ENCODE data around the gene HMGN2. TPM values are rescaled to one million over a fixed set of nuclear protein-coding genes. Genes with fewer than 3 reads are reported as not detected.
"Not testable (repeated sequence)": the region's sequence is repeated elsewhere in the genome, so short reads cannot be mapped to it uniquely, and the experiment has no call there.

The HMGN2 gene
- total RNA-seq, 1 donor from 2014 or later = 362 TPM

DNA sequence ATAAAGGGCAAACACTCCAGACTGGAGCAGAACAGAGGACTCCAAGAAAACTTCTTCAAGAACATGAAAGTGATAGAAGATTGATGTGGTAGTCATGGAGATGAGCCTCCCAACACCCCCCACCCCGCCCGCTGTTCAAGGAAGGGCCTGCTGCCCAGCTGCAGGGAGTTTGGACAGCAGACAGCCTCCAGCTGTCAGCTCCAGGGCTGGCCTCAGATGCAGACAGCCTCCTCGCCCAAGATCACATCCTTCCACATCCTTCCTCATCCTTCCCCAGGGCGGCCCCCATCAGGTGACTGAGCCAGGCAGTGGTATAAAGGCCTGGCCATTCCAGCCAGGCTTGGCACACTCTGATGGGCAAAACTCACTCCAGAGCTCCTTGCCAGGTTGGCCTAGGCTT, 24.6 kb downstream of the HMGN2 start:
- Histone ChIP-seq H3K27me3 (ENCODE audit: control insufficient read depth in 3 of 3, insufficient read depth in 3 of 3, low read length in 3 of 3) (peaks cover 0 to 3% (median 2%) of the 10 kb centered on the region in 3 donors), H3K9ac (ENCODE audit: low read depth in 1 of 3, low read length in 3 of 3) (no peak overlapping the region), H3K4me3 (ENCODE audit: low read length in 3 of 3) (no peak overlapping the region), H3K4me1 (ENCODE audit: control insufficient read depth in 3 of 3, insufficient read depth in 3 of 3, low read length in 3 of 3) (peaks cover 0 to 13% (median 9%) of the 10 kb centered on the region in 3 donors), H3K36me3 (ENCODE audit: control insufficient read depth in 3 of 3, insufficient read depth in 3 of 3, low read length in 3 of 3) (no peaks in the 10 kb centered on the region), H3K27ac (ENCODE audit: low read depth, low read length) (no peak overlapping the region), H3K9me3 (ENCODE audit: control insufficient read depth in 3 of 3, low read length in 3 of 3) (no peaks in the 10 kb centered on the region)

GRCh38 chr1:26498894-26499293, 26.7 kb downstream of the HMGN2 start:
- H3K4me3 ChIP-seq (ENCODE audit: low read length in 3 of 3) = no peak overlapping the region
- no peaks in the 10 kb centered on the region for H3K9me3 ChIP-seq (ENCODE audit: control insufficient read depth in 3 of 3, low read length in 3 of 3)
- H3K4me1 ChIP-seq (ENCODE audit: control insufficient read depth in 3 of 3, insufficient read depth in 3 of 3, low read length in 3 of 3) = peaks cover 0 to 13% (median 9%) of the 10 kb centered on the region in 3 donors
- no peak overlapping the region for H3K27ac ChIP-seq (ENCODE audit: low read depth, low read length)
- no peaks in the 10 kb centered on the region for H3K27me3 ChIP-seq (ENCODE audit: control insufficient read depth in 3 of 3, insufficient read depth in 3 of 3, low read length in 3 of 3)
- H3K36me3 ChIP-seq (ENCODE audit: control insufficient read depth in 3 of 3, insufficient read depth in 3 of 3, low read length in 3 of 3) = no peaks in the 10 kb centered on the region
- no peak overlapping the region for H3K9ac ChIP-seq (ENCODE audit: low read depth in 1 of 3, low read length in 3 of 3)

- Histone ChIP-seq H3K27ac (ENCODE audit: low read depth, low read length) (peak overlapping the region; percentile 80), H3K27me3 (ENCODE audit: control insufficient read depth in 3 of 3, insufficient read depth in 3 of 3, low read length in 3 of 3) (no peaks in the 10 kb centered on the region), H3K4me3 (ENCODE audit: low read length in 3 of 3) (peak overlapping the region; percentile 75 to 79 (median 78)), H3K9me3 (ENCODE audit: control insufficient read depth in 3 of 3, low read length in 3 of 3) (no peaks in the 10 kb centered on the region), H3K4me1 (ENCODE audit: control insufficient read depth in 3 of 3, insufficient read depth in 3 of 3, low read length in 3 of 3) (peaks cover 0 to 13% (median 9%) of the 10 kb centered on the region in 3 donors), H3K9ac (ENCODE audit: low read depth in 1 of 3, low read length in 3 of 3) (peak overlapping the region; percentile 67 to 78 (median 69)), H3K36me3 (ENCODE audit: control insufficient read depth in 3 of 3, insufficient read depth in 3 of 3, low read length in 3 of 3) (no peaks in the 10 kb centered on the region)
Observed at GRCh38 chr1:26500488-26501175, 28.4 kb downstream of the HMGN2 start.

GRCh38 chr1:26510711-26511110, 38.5 kb downstream of the HMGN2 start:
- H3K27ac ChIP-seq (ENCODE audit: low read depth, low read length); H3K36me3 ChIP-seq (ENCODE audit: control insufficient read depth in 3 of 3, insufficient read depth in 3 of 3, low read length in 3 of 3); H3K4me1 ChIP-seq (ENCODE audit: control insufficient read depth in 3 of 3, insufficient read depth in 3 of 3, low read length in 3 of 3); H3K27me3 ChIP-seq (ENCODE audit: control insufficient read depth in 3 of 3, insufficient read depth in 3 of 3, low read length in 3 of 3); H3K9me3 ChIP-seq (ENCODE audit: control insufficient read depth in 3 of 3, low read length in 3 of 3); H3K9ac ChIP-seq (ENCODE audit: low read depth in 1 of 3, low read length in 3 of 3); H3K4me3 ChIP-seq (ENCODE audit: low read length in 3 of 3): not testable (repeated sequence)

DNA sequence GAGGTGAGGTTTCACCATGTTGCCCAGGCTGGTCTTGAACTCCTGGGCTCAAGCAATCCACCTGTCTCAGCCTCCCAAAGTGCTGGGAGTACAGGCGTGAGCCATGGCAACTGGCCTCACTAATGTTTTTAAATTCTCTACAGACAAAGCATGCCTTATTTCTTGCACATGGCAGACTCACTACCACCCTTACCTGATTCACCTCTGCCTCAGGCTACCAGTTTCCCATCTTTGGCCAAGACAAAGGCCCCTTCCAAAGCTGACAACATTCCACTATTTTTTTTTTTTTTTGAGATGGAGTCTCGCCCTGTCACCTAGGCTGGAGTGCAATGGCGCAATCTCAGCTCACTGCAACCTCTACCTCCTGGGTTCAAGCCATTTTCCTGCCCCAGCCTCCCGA, 43.6 kb downstream of the HMGN2 start:
- not testable (repeated sequence) for H3K9me3 ChIP-seq (ENCODE audit: control insufficient read depth in 3 of 3, low read length in 3 of 3); H3K9ac ChIP-seq (ENCODE audit: low read depth in 1 of 3, low read length in 3 of 3); H3K4me1 ChIP-seq (ENCODE audit: control insufficient read depth in 3 of 3, insufficient read depth in 3 of 3, low read length in 3 of 3); H3K4me3 ChIP-seq (ENCODE audit: low read length in 3 of 3); H3K36me3 ChIP-seq (ENCODE audit: control insufficient read depth in 3 of 3, insufficient read depth in 3 of 3, low read length in 3 of 3); H3K27me3 ChIP-seq (ENCODE audit: control insufficient read depth in 3 of 3, insufficient read depth in 3 of 3, low read length in 3 of 3); H3K27ac ChIP-seq (ENCODE audit: low read depth, low read length)

GRCh38 chr1:26516987-26517765, 44.9 kb downstream of the HMGN2 start:
- H3K4me3 ChIP-seq (ENCODE audit: low read length in 3 of 3) = no peak overlapping the region
- no peaks in the 10 kb centered on the region for H3K27me3 ChIP-seq (ENCODE audit: control insufficient read depth in 3 of 3, insufficient read depth in 3 of 3, low read length in 3 of 3)
- no peak overlapping the region for H3K27ac ChIP-seq (ENCODE audit: low read depth, low read length)

DNA sequence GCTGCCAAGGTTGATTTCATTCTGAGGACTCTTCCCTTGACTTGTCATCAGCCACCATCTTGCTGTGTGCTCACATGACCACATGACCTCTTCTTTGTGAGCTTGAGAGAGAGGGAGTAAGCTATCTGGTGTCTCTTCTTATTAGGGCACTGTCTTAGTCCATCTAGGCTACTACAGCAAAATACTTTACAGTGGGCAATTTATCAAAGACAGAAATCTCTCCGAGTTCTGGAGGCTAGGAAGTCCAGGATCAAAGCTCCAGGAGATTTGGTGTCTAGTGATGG, 45.5 kb downstream of the HMGN2 start:
- Histone ChIP-seq H3K4me1 (ENCODE audit: control insufficient read depth in 3 of 3, insufficient read depth in 3 of 3, low read length in 3 of 3) (no peaks in the 10 kb centered on the region), H3K4me3 (ENCODE audit: low read length in 3 of 3) (no peak overlapping the region)

More at GRCh38 chr1:26516987-26517765, 44.9 kb downstream of the HMGN2 start:
- H3K4me1 ChIP-seq (ENCODE audit: control insufficient read depth in 3 of 3, insufficient read depth in 3 of 3, low read length in 3 of 3) = no peaks in the 10 kb centered on the region
- no peaks in the 10 kb centered on the region for H3K9me3 ChIP-seq (ENCODE audit: control insufficient read depth in 3 of 3, low read length in 3 of 3)
- no peak overlapping the region for H3K9ac ChIP-seq (ENCODE audit: low read depth in 1 of 3, low read length in 3 of 3)
- no peaks in the 10 kb centered on the region for H3K36me3 ChIP-seq (ENCODE audit: control insufficient read depth in 3 of 3, insufficient read depth in 3 of 3, low read length in 3 of 3)

GRCh38 chr1:26518355-26518754, 46.1 kb downstream of the HMGN2 start:
- H3K4me1 ChIP-seq (ENCODE audit: control insufficient read depth in 3 of 3, insufficient read depth in 3 of 3, low read length in 3 of 3) = no peaks in the 10 kb centered on the region
- no peak overlapping the region for H3K4me3 ChIP-seq (ENCODE audit: low read length in 3 of 3)
- H3K9me3 ChIP-seq (ENCODE audit: control insufficient read depth in 3 of 3, low read length in 3 of 3) = no peaks in the 10 kb centered on the region
- H3K27ac ChIP-seq (ENCODE audit: low read depth, low read length) = no peak overlapping the region
- H3K9ac ChIP-seq (ENCODE audit: low read depth in 1 of 3, low read length in 3 of 3) = no peak overlapping the region
- no peaks in the 10 kb centered on the region for H3K36me3 ChIP-seq (ENCODE audit: control insufficient read depth in 3 of 3, insufficient read depth in 3 of 3, low read length in 3 of 3)
- H3K27me3 ChIP-seq (ENCODE audit: control insufficient read depth in 3 of 3, insufficient read depth in 3 of 3, low read length in 3 of 3) = no peaks in the 10 kb centered on the region

More for the DNA sequence above, 45.5 kb downstream of the HMGN2 start:
- Histone ChIP-seq H3K27me3 (ENCODE audit: control insufficient read depth in 3 of 3, insufficient read depth in 3 of 3, low read length in 3 of 3) (no peaks in the 10 kb centered on the region), H3K9me3 (ENCODE audit: control insufficient read depth in 3 of 3, low read length in 3 of 3) (no peaks in the 10 kb centered on the region), H3K36me3 (ENCODE audit: control insufficient read depth in 3 of 3, insufficient read depth in 3 of 3, low read length in 3 of 3) (no peaks in the 10 kb centered on the region), H3K9ac (ENCODE audit: low read depth in 1 of 3, low read length in 3 of 3) (no peak overlapping the region), H3K27ac (ENCODE audit: low read depth, low read length) (no peak overlapping the region)

DNA sequence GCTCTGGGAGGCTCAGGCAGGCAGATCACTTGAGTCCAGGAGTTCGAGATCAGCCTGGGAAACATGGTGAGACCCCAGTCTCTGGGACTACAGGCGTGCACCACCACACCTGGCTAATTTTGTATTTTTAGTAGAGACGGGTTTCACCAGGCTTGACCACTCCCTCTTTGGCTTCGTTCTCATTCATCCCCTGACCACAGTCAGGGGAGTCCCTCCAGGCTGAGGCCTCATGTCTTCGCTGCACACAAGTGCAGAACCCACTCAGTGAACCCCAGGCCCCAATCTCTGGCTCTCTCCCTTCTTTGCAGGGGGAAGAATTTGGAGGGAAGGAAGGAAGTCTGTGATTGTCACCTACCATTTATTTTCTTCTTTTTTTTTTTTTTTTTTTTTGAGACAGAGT, 48.1 kb downstream of the HMGN2 start:
- Histone ChIP-seq H3K4me1 (ENCODE audit: control insufficient read depth in 3 of 3, insufficient read depth in 3 of 3, low read length in 3 of 3) (no peaks in the 10 kb centered on the region), H3K27ac (ENCODE audit: low read depth, low read length) (no peak overlapping the region), H3K36me3 (ENCODE audit: control insufficient read depth in 3 of 3, insufficient read depth in 3 of 3, low read length in 3 of 3) (no peaks in the 10 kb centered on the region), H3K9ac (ENCODE audit: low read depth in 1 of 3, low read length in 3 of 3) (no peak overlapping the region), H3K27me3 (ENCODE audit: control insufficient read depth in 3 of 3, insufficient read depth in 3 of 3, low read length in 3 of 3) (peaks cover 0 to 11% (median 7%) of the 10 kb centered on the region in 3 donors), H3K4me3 (ENCODE audit: low read length in 3 of 3) (no peak overlapping the region), H3K9me3 (ENCODE audit: control insufficient read depth in 3 of 3, low read length in 3 of 3) (no peaks in the 10 kb centered on the region)

GRCh38 chr1:26521669-26522030, 49.4 kb downstream of the HMGN2 start:
- H3K27ac ChIP-seq (ENCODE audit: low read depth, low read length) = no peak overlapping the region
- no peaks in the 10 kb centered on the region for H3K36me3 ChIP-seq (ENCODE audit: control insufficient read depth in 3 of 3, insufficient read depth in 3 of 3, low read length in 3 of 3)
- no peak overlapping the region for H3K4me3 ChIP-seq (ENCODE audit: low read length in 3 of 3)
- H3K9me3 ChIP-seq (ENCODE audit: control insufficient read depth in 3 of 3, low read length in 3 of 3) = no peaks in the 10 kb centered on the region
- H3K9ac ChIP-seq (ENCODE audit: low read depth in 1 of 3, low read length in 3 of 3) = no peak overlapping the region
- peaks cover 0 to 11% (median 7%) of the 10 kb centered on the region in 3 donors for H3K27me3 ChIP-seq (ENCODE audit: control insufficient read depth in 3 of 3, insufficient read depth in 3 of 3, low read length in 3 of 3)
- H3K4me1 ChIP-seq (ENCODE audit: control insufficient read depth in 3 of 3, insufficient read depth in 3 of 3, low read length in 3 of 3) = no peaks in the 10 kb centered on the region
